SH-SY5Y (cell line): ENCODE results near the gene GALNTL6.

Source experiments
- GATA2 ChIP-seq: IDR thresholded peaks from 2 replicates; pipeline ENCODE4 v1.6.1; 2011; ENCODE audit warnings: mild to moderate bottlenecking, low read depth, low read length
- GATA3 ChIP-seq: IDR thresholded peaks from 2 replicates; pipeline ENCODE4 v1.6.1; 2011; ENCODE audit warnings: low read depth, mild to moderate bottlenecking, low read length, moderate library complexity

- TF ChIP-seq GATA2 (no peak), GATA3 (no peak)
Observed at GRCh38 chr4:172168888-172169287, 355.7 kb downstream of the GALNTL6 start.
